HEK293 (cell line): ENCODE measurements around the gene WDR41.
A peak's percentile ranks its signal among the peaks of the same experiment; 100 is the strongest.

ENCODE experiments used
- CTCF ChIP-seq: fragments of 450-650 bp; formaldehyde crosslinking; IDR thresholded peaks from 2 replicates; pipeline ENCODE4 v1.5.1; 2016; ENCODE audit warnings: missing biosample characterization, missing genetic modification characterization
- KLF16 ChIP-seq: fragments of 450-650 bp; formaldehyde crosslinking; IDR thresholded peaks from 2 replicates; pipeline ENCODE4 v1.5.1; 2017; ENCODE audit warnings: missing biosample characterization, missing genetic modification characterization
- KLF9 ChIP-seq: fragments of 450-650 bp; formaldehyde crosslinking; IDR thresholded peaks from 2 replicates; pipeline ENCODE4 v1.5.1; 2016; ENCODE audit warnings: missing biosample characterization, missing genetic modification characterization, low read depth
- ZNF121 ChIP-seq: fragments of 450-650 bp; formaldehyde crosslinking; IDR thresholded peaks from 2 replicates; pipeline ENCODE4 v1.5.1; 2016; ENCODE audit warnings: missing biosample characterization, missing genetic modification characterization

GRCh38 chr5:77491783-77492652 lies at the start of gene WDR41:
- peak; percentile 79 for TF ChIP-seq CTCF (tag by site-specific recombination)
- TF ChIP-seq KLF16 (tag by site-specific recombination): no peak
- TF ChIP-seq KLF9 (tag by site-specific recombination): peak; percentile 61; the same call in 1 of the 2 replicates
- 0 out of 2 replicates have a peak, but pooled peaks have one; percentile 37 for TF ChIP-seq ZNF121 (tag by site-specific recombination)
